ENCODE measurements around the gene PTPRD. TPM values are rescaled to one million over a fixed set of nuclear protein-coding genes. Genes with fewer than 3 reads are reported as not detected.

PTPRD gene
- total RNA-seq, 4 donors from 2014 or later, result 19.6 to 78.9 (median 45.6) TPM

- no peaks in the 10 kb centered on the region for H3K9me3 ChIP-seq
- TF ChIP-seq POLR2A (IDR thresholded peaks at IDR 0.05), result no peak
- no peak for TF ChIP-seq CTCF (IDR thresholded peaks at IDR 0.05)
- DNase-seq, result no peak
- no peak overlapping the region for H3K4me3 ChIP-seq (replicated peaks in 1 of 3)
- WGBS, 2 donors, result 61 to 66% methylated on average over 2 of the region's 2 CpGs
- no peaks in the 10 kb centered on the region for H3K36me3 ChIP-seq
- intact Hi-C loops (cut with DNase I), result no loop called here
- H3K27ac ChIP-seq, result no peak overlapping the region
- H3K27me3 ChIP-seq, result no peaks in the 10 kb centered on the region
- H3K4me1 ChIP-seq, result no peaks in the 10 kb centered on the region
These were observed 1873.9 kb downstream of the PTPRD start for GRCh38 chr9:8738945-8739344.

DNA sequence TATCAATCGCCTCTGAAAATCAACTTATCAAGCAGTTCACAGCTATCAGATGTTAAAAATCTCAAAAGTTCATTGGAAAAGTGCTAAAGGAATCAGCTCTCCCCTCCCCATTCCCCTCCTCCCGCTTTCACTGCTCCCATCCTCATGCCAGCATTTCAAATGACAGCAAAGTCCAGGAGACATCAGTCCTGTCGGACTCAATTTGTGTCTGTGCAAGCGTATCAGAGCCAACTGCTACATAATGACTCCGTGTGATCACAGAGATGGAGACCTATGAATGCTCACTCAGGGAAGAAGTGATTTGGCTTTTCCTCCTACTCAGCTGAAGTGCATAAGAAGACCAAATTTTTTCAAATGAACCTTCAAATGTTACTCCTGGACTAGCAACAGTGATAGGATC is 1876.0 kb downstream of the PTPRD start:
- no peak overlapping the region for H3K4me3 ChIP-seq (replicated peaks in 1 of 3)
- H3K9me3 ChIP-seq, result no peaks in the 10 kb centered on the region
- no peaks in the 10 kb centered on the region for H3K27me3 ChIP-seq
- 88 to 96% methylated on average over 5 of the region's 5 CpGs for WGBS, 2 donors
- H3K27ac ChIP-seq, result no peak overlapping the region
- H3K36me3 ChIP-seq, result no peaks in the 10 kb centered on the region
- intact Hi-C loops (cut with DNase I), result no loop called here
- TF ChIP-seq CTCF (IDR thresholded peaks at IDR 0.05) (no peak), POLR2A (IDR thresholded peaks at IDR 0.05) (no peak)
- DNase-seq, result no peak
- no peaks in the 10 kb centered on the region for H3K4me1 ChIP-seq

DNA sequence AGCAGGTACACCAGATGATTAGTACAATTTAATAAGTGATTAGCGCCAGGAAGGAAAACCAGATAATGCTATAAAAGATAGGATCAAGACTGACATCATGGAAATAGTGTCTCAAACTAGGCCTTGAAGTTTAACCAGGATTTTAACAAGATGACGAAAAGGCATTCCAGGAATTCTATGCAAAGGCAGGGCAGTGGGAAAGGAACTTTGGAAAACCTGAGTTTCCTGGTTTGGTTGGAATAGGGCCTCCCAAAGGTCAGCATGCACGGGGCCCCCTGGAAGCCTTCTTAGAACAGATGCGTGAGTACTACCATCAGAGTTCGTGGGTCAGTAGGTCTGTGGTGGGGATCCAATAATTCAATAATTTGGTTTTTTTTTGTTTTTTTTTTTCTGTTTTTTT is 1878.0 kb downstream of the PTPRD start:
- Histone ChIP-seq H3K27ac (no peak overlapping the region), H3K27me3 (no peaks in the 10 kb centered on the region), H3K36me3 (no peaks in the 10 kb centered on the region), H3K9me3 (no peaks in the 10 kb centered on the region), H3K4me1 (no peaks in the 10 kb centered on the region), H3K4me3 (replicated peaks in 1 of 3) (no peak overlapping the region)
- intact Hi-C loops (cut with DNase I), result no loop called here
- TF ChIP-seq POLR2A (IDR thresholded peaks at IDR 0.05), result no peak
- no peak for TF ChIP-seq CTCF (IDR thresholded peaks at IDR 0.05)
- DNase-seq, result no peak
- 69 to 76% methylated on average over 5 of the region's 5 CpGs for WGBS, 2 donors

DNA sequence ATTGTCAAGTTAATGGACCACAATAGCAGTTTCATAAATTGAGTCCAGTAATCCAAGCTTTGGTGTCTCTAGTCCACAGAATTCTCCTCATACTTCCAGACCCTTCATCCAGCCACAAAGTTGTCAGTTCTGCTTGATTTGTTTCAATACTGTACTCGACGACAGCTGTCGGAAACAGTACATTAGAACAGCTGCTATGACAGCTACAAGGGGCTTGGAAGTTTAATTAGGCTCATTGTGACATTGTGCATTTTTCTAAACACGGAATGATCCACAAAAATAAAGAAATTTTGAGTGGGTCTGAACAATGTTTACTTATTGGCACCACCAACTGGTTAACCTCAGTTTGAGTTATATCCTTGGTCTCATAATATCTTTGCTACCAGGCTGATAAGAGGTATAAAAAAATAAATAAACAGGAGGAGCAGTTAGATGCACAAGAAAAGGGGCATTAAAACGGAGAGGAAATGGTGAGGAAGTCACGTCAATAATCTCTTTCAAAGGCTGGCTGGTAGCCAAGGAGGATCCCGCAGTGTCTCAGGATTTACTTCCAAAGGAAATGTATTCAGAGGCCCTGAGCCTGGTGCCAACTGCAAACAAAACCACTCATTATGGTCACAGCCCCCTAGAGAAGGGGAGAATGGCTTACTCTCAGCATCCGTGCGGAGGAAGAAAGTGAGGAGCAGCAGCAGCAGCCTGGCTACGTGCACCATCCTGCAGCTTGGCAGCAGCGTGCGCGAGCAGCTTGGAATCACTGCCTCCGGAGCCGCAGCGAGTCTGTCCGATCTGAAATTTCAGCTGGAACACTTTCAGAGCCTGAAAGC is 1879.5 kb downstream of the PTPRD start:
- Histone ChIP-seq H3K27ac (no peak overlapping the region), H3K4me3 (replicated peaks in 1 of 3) (no peak overlapping the region)
- WGBS, 2 donors, result 34 to 46% methylated on average over 17 of the region's 17 CpGs

More for the DNA sequence above, 1879.5 kb downstream of the PTPRD start:
- Histone ChIP-seq H3K4me1 (no peaks in the 10 kb centered on the region), H3K27me3 (no peaks in the 10 kb centered on the region), H3K9me3 (no peaks in the 10 kb centered on the region), H3K36me3 (no peaks in the 10 kb centered on the region)
- peak; percentile 31 to 44 for DNase-seq
- intact Hi-C loops (cut with DNase I), result no loop called here
- TF ChIP-seq POLR2A (IDR thresholded peaks at IDR 0.05) (no peak), CTCF (IDR thresholded peaks at IDR 0.05) (no peak)

Data from thyroid gland (tissue), 4 donors.